ENCODE results near the gene ABCB1. TPM values are rescaled to one million over a fixed set of nuclear protein-coding genes. Genes with fewer than 3 reads are reported as not detected.
A peak's percentile ranks its signal among the peaks of the same experiment; 100 is the strongest.

ABCB1 gene
- total and polyA plus RNA-seq, 10 of the 15 experiments (the other 5 are each of a cell fraction or from before 2014, with no cell fraction given): 0.40 to 13.9 (median 1.9) TPM

DNA sequence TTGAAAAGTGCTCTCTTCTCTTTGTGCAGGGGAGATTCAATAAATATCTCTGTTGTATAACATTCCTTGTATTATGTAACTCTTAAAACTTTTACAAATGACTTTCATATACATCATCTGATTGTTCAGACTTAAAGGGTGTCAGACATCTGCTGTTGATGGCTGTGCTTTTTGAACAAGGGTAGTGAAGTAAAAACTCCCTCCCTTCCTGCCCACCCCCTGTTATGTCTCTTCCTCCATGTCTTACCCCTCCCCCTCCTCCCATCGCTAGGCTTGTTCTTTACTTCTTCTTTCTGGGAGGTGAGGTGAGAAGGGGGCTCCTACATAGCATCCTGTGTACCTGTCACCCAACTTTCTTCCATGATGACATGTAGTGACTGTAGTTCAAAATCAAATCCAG lies 101.8 kb downstream of the ABCB1 start:
- no peak overlapping the region for H2AFZ ChIP-seq (ENCODE audit: control insufficient read depth, low read depth, low read length)
- H3K4me2 ChIP-seq (ENCODE audit: control insufficient read depth, insufficient read depth): no peak overlapping the region
- no peak overlapping the region for H3K9ac ChIP-seq (ENCODE audit: control insufficient read depth, insufficient read depth, low read length)
- H3K36me3 ChIP-seq (ENCODE audit: control insufficient read depth in 2 of 2, insufficient read depth in 2 of 2, low read length in 1 of 2): no peaks in the 10 kb centered on the region
- peak; percentile 81 for FAIRE-seq
- H4K20me1 ChIP-seq (ENCODE audit: control insufficient read depth, insufficient read depth): no peaks in the 10 kb centered on the region
- H3K9me3 ChIP-seq (replicated peaks; ENCODE audit: control insufficient read depth, insufficient read depth, low read length): no peaks in the 10 kb centered on the region
- RAD21 ChIA-PET (ENCODE audit: unreplicated experiment): no interaction called here
- no TSS peak for BruUV-seq (replicated peaks)
- CTCF ChIA-PET: no interaction called here
- H3K4me1 ChIP-seq (ENCODE audit: control insufficient read depth, insufficient read depth, low read length): no peaks in the 10 kb centered on the region
- no peak for DNase-seq (ENCODE audit: low read depth, low spot score)
- peak; percentile 51 for ATAC-seq
- H3K27me3 ChIP-seq (replicated peaks in 1 of 2; ENCODE audit: control insufficient read depth in 2 of 2, insufficient read depth in 2 of 2, low read length in 1 of 2): no peaks in the 10 kb centered on the region
- in situ Hi-C loops (cut with MboI): no loop called here
- no peak for TF ChIP-seq PKNOX1 (IDR thresholded peaks at IDR 0.05)
- TF ChIP-seq HCFC1 (IDR thresholded peaks at IDR 0.05; ENCODE audit: low read length): no peak
- no peak for TF ChIP-seq IKZF1 (conservative IDR thresholded peaks at IDR 0.05)
- no peak for TF ChIP-seq KAT2A (conservative IDR thresholded peaks at IDR 0.05; ENCODE audit: control insufficient read depth, low read depth, low read length)
- no peak for TF ChIP-seq BHLHE40 (IDR thresholded peaks at IDR 0.05; ENCODE audit: borderline replicate concordance in 1 of 2, low read depth in 2 of 2, low read length in 1 of 2)
- no peak for TF ChIP-seq MLLT1 (IDR thresholded peaks at IDR 0.05)
- TF ChIP-seq ZNF622 (IDR thresholded peaks at IDR 0.05): no peak
- no peak for TF ChIP-seq RUNX3 (IDR thresholded peaks at IDR 0.05; ENCODE audit: low read length)
- no peak for TF ChIP-seq HDAC6 (IDR thresholded peaks at IDR 0.05; ENCODE audit: unreplicated experiment)
- TF ChIP-seq EZH2 (IDR thresholded peaks at IDR 0.05; ENCODE audit: borderline replicate concordance, control insufficient read depth, low read depth, low read length): no peak
- TF ChIP-seq MEF2A (IDR thresholded peaks at IDR 0.05; ENCODE audit: insufficient read depth, low read depth, low read length): no peak
- no peak for TF ChIP-seq E4F1 (IDR thresholded peaks at IDR 0.05; ENCODE audit: borderline replicate concordance, partially characterized antibody)
- TF ChIP-seq POLR2AphosphoS5 (IDR thresholded peaks at IDR 0.05; ENCODE audit: low read length): no peak
- TF ChIP-seq ZNF687 (IDR thresholded peaks at IDR 0.05): no peak
- no peak overlapping the region for H3K27ac ChIP-seq (ENCODE audit: control insufficient read depth, insufficient read depth)
- no peaks in the 10 kb centered on the region for H3K79me2 ChIP-seq (ENCODE audit: control insufficient read depth, insufficient read depth, low read length)
- H3K4me3 ChIP-seq: no peak overlapping the region
- POLR2A ChIA-PET: no interaction called here
- SMC1A ChIA-PET (ENCODE audit: uncharacterized antibody, unreplicated experiment): no interaction called here
- intact Hi-C loops (cut with micrococcal nuclease; ENCODE audit: unreplicated experiment): no loop called here
- 0% methylated on average over 1 of the region's 1 CpG for WGBS (ENCODE audit: insufficient coverage, insufficient replicate concordance, low lambda C conversion rate, missing lambda C conversion rate)

Measured in GM12878 (cell line).